ENCODE data around the gene SESTD1. TPM values are rescaled to one million over a fixed set of nuclear protein-coding genes. Genes with fewer than 3 reads are reported as not detected.

SESTD1 gene
- total and polyA plus RNA-seq, 2 experiments from 2014 or later, result 10.5 to 19.4 TPM

DNA sequence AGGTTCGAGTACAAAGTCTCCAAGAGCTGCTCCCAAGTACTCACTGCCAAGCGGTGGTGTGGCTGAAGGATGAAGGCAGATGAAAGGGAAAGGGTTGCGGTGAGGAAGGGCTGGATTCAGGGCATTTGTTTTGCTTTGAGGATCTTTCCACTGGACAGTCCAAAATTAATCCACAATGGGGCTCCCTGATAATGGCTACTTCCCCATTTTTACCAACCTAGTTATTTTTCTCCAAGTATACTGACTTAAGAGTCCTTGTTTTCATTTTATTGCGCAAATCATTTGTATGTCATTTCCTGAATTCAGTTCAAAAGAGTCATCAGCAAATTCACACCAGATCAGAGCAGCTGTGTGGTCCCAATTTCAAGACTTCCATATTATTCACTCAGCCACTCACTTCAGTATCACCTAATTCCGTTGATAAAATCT lies 464 bp upstream of the SESTD1 start:
- H3K27ac ChIP-seq, result peak overlapping the region; percentile 87
- no peaks in the 10 kb centered on the region for H3K9me3 ChIP-seq (ENCODE audit: low read depth)
- H3K4me1 ChIP-seq (ENCODE audit: low read depth), result peaks cover 7% of the 10 kb centered on the region
- no peak for TF ChIP-seq CTCF (IDR thresholded peaks at IDR 0.05; ENCODE audit: low read depth, low read length)
- peak in 1 of 2 donors; percentile 70 for DNase-seq (ENCODE audit: low read depth in 1 of 2, low spot score in 1 of 2)
- H3K27me3 ChIP-seq, result no peaks in the 10 kb centered on the region
- H3K36me3 ChIP-seq, result no peaks in the 10 kb centered on the region
- H3K4me3 ChIP-seq, result peak overlapping the region; percentile 86

GRCh38 chr2:179263446-179264367 lies 925 bp downstream of the SESTD1 start:
- TF ChIP-seq CTCF (IDR thresholded peaks at IDR 0.05; ENCODE audit: low read depth, low read length), result no peak
- Histone ChIP-seq H3K27ac (peak overlapping the region; percentile 87), H3K9me3 (ENCODE audit: low read depth) (no peaks in the 10 kb centered on the region), H3K4me1 (ENCODE audit: low read depth) (peaks cover 7% of the 10 kb centered on the region), H3K36me3 (no peaks in the 10 kb centered on the region), H3K27me3 (no peaks in the 10 kb centered on the region), H3K4me3 (peak overlapping the region; percentile 86)
- peak; percentile 29 to 71 for DNase-seq (ENCODE audit: low read depth in 1 of 2, low spot score in 1 of 2)

GRCh38 chr2:179263015-179263414 lies 1.6 kb downstream of the SESTD1 start:
- H3K36me3 ChIP-seq, result no peaks in the 10 kb centered on the region
- DNase-seq (ENCODE audit: low read depth in 1 of 2, low spot score in 1 of 2), result peak in 1 of 2 donors; percentile 86
- H3K9me3 ChIP-seq (ENCODE audit: low read depth), result no peaks in the 10 kb centered on the region
- no peak for TF ChIP-seq CTCF (IDR thresholded peaks at IDR 0.05; ENCODE audit: low read depth, low read length)
- peaks cover 7% of the 10 kb centered on the region for H3K4me1 ChIP-seq (ENCODE audit: low read depth)
- H3K27me3 ChIP-seq, result no peaks in the 10 kb centered on the region
- peak overlapping the region; percentile 86 for H3K4me3 ChIP-seq
- no peak overlapping the region for H3K27ac ChIP-seq

- no peaks in the 10 kb centered on the region for H3K27me3 ChIP-seq
- no peaks in the 10 kb centered on the region for H3K9me3 ChIP-seq (ENCODE audit: low read depth)
- H3K4me1 ChIP-seq (ENCODE audit: low read depth), result peaks cover 7% of the 10 kb centered on the region
- no peaks in the 10 kb centered on the region for H3K36me3 ChIP-seq
- no peak for TF ChIP-seq CTCF (IDR thresholded peaks at IDR 0.05; ENCODE audit: low read depth, low read length)
- no peak overlapping the region for H3K4me3 ChIP-seq
- no peak overlapping the region for H3K27ac ChIP-seq
- peak in 1 of 2 donors; percentile 25 for DNase-seq (ENCODE audit: low read depth in 1 of 2, low spot score in 1 of 2)
Observed at GRCh38 chr2:179262077-179262660, 2.5 kb downstream of the SESTD1 start.

GRCh38 chr2:179261151-179261825 lies 3.3 kb downstream of the SESTD1 start:
- no peak for TF ChIP-seq CTCF (IDR thresholded peaks at IDR 0.05; ENCODE audit: low read depth, low read length)
- peaks cover 7% of the 10 kb centered on the region for H3K4me1 ChIP-seq (ENCODE audit: low read depth)

More at GRCh38 chr2:179261151-179261825, 3.3 kb downstream of the SESTD1 start:
- Histone ChIP-seq H3K9me3 (ENCODE audit: low read depth) (no peaks in the 10 kb centered on the region), H3K36me3 (no peaks in the 10 kb centered on the region), H3K27me3 (no peaks in the 10 kb centered on the region), H3K27ac (no peak overlapping the region), H3K4me3 (no peak overlapping the region)
- DNase-seq (ENCODE audit: low read depth in 1 of 2, low spot score in 1 of 2), result no peak
